Subcutaneous adipose tissue (tissue), 4 donors: ENCODE results near the gene BLACAT1. TPM values are rescaled to one million over a fixed set of nuclear protein-coding genes. Genes with fewer than 3 reads are reported as not detected.

Source experiments
- CTCF ChIP-seq: fragments of 450-650 bp; IDR thresholded peaks from one replicate; pipeline ENCODE4 v1.5.1; 2016; ENCODE audit warnings: low read depth, mild to moderate bottlenecking, control low read depth, antibody characterized with exemption, moderate library complexity
- total RNA-seq, 4 donors: library from RNA; depleted of rRNA; stranded (reverse); fragments of >200 nt; gene quantifications; one replicate each; pipeline ENCODE4 v1.1.0, GENCODE V29; 2016

Gene BLACAT1
- total RNA-seq, 4 donors from 2014 or later: not detected

- TF ChIP-seq CTCF: no peak
These were observed 14.6 kb downstream of the BLACAT1 start for GRCh38 chr1:205441318-205441633.

DNA sequence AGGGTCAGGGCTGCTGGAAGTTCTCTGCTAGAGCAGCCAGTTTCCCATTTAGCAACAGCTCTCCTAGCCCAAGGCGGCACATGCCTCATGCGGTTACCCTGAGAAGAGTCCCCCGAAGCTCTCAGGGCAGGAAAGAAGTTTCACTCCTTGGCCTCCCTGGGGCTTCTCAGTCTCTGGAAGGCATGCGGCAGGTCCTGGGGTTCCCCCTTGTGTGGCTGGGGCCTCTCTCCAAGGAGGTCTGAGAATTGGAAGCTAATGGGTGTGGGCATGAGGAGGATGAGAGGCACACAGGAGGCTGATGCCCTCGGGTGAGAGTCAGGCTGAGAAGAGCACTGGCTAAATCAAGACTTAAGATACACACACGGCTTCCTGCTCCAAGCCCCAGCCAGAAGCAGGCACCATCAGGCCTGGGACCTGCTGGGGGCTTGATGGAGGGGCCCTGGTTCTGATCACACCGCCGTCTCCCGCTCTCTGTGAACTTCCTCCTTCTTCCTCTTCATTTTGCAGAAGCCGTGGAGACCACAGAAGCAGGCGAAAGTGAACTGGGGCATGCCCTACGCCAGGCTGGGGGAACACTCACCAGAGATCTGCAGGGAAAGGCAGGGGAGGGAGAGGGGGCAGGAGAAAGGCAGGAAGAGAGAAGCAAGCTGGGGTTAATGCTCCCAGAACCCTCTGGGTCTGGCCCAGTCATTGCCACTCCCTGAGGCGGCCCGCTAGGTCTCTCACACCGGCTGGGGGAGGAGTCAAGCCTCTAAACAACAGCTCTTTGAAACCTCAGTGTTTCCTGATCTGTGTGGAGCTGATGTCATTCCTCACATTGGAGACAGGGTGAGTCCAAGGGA lies 15.1 kb downstream of the BLACAT1 start:
- no peak for TF ChIP-seq CTCF

GRCh38 chr1:205440121-205440475 lies 15.7 kb downstream of the BLACAT1 start:
- no peak for TF ChIP-seq CTCF

GRCh38 chr1:205438213-205439158 lies 17.4 kb downstream of the BLACAT1 start:
- no peak for TF ChIP-seq CTCF

GRCh38 chr1:205437570-205437969 lies 18.3 kb downstream of the BLACAT1 start:
- TF ChIP-seq CTCF: no peak

DNA sequence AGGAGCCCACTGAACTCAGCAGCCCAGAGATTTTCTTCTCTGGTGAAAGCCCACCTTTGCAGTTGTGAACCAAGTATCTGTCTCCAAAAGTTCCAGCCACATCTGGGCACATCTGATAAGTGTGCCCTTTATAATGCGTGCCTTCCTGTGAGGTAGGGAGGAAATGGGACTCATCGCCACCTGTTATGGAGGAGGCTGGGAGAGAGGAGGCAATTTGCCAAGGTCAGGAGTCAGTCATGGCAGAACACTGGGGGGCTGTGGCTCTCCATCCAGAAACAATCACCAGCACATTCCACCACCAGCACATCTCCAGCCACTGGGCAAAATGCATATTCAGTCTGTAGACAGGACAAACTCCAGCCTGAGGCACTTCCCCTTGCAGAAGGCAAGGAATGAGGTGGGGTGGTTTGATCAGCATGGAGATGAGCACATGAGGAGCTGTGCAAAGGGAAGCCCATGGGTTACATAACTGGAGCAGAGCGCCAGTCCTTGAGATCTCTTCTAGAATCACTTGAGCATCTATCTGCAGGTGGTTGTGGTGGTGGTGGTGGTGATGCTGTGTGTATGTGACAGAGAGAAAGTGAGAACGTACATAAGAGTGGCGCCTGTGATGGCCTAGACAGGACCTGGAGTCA lies 19.0 kb downstream of the BLACAT1 start:
- TF ChIP-seq CTCF: no peak
